CD4-positive, alpha-beta T cell treated with Interleukin-10 for 1 hour (primary cell): ENCODE data around the gene KCTD1.
A peak's percentile ranks its signal among the peaks of the same experiment; 100 is the strongest.

Experiments
- DNase-seq: peaks from one replicate; pipeline ENCODE4 v3.0.0-alpha.2; 2020

The KCTD1 gene

GRCh38 chr18:26547646-26548414 lies 523 bp downstream of the KCTD1 start:
- peak; percentile 52 for DNase-seq

DNA sequence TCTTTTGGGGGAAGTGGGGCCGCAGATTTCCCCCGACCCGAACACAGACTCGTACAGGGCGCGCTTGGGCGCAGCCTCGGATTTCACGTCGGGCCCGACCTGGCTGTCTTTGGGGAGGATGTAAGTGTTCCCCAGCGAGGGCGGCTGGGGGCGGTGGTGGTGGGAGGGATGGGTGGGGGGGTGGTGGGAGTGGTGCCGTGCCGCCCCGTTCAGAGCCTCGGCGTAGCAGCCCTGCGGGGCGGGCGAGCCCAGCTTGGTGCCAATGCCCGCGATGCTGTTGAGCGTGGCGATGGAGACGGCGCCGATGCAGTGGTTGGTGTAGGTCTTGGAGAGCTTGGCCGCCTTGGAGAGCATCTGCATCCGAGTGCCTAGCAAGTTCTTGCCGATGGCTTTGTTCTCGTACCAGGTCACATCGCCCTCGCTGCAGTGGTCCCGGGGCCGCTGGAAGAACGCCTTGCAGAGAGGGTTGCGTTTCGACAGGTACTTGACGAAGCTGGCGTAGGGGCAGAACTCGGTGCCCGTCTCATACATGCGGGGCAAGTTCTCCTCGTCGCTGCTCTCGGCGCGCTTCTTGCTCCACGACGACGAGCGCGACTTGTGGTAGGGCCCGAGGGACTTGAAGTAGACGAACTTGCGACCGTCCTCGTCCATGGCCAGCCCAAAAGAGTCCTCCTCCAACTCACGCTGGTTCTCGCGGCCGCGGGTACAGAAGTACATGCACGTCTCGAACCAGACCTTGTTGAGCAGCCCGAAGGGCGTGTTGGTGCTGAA lies 1.3 kb downstream of the KCTD1 start:
- DNase-seq: no peak

DNA sequence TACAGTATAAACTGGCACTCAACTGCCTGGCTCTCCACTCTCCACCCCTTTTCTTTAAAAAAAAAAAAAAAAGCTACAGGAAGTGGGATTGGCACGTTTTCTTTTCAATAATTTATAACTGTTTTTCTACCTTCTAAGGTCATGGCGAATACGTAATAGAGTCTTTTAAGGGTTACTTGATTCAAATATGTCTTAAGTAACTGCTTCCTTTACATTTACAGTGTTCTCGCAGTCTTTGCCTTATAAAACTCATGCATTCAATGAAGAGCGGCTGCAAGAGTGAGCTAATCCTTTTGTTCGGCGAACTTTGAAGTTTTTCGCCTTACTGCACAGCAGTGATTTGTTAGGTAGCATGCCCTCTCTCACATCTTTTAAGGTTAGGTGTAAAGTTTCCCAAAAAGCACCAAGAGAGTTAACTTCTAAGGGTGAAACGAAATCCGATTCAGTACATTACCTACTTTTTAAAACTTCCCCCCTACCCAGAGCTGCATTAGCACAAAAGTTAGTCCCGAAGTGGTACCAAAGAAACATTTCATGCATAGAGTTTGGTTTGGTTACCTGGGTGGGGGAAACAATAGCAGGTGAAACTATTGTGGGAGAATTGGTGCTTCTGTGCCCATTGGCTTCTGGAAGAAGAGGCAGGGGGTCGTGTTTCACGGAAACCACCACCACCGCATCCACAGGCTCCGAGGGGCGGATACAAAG lies 2.0 kb downstream of the KCTD1 start:
- DNase-seq: no peak

- no peak for DNase-seq
These were observed 2.8 kb downstream of the KCTD1 start for GRCh38 chr18:26545335-26546123.

DNA sequence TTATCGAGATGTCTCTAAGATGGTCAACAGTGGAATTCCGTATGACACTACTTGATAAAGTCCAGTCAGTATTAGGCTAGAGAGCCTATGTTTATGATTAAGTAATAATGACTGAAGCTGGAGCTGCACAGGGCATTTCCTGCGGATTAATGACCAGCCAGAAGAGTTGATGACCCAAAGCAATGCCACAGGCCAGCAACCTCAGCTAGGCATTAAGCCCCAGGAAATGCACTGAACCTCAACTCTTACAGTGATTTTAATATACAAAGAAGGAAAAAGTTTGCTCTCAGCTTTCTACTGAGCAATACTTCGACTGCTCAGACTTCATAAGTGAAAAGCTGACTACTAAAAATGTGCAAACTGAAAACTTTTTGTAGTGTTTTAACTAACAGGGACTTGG lies 3.9 kb downstream of the KCTD1 start:
- no peak for DNase-seq

GRCh38 chr18:26543373-26543772 lies 5.0 kb downstream of the KCTD1 start:
- DNase-seq: no peak

DNA sequence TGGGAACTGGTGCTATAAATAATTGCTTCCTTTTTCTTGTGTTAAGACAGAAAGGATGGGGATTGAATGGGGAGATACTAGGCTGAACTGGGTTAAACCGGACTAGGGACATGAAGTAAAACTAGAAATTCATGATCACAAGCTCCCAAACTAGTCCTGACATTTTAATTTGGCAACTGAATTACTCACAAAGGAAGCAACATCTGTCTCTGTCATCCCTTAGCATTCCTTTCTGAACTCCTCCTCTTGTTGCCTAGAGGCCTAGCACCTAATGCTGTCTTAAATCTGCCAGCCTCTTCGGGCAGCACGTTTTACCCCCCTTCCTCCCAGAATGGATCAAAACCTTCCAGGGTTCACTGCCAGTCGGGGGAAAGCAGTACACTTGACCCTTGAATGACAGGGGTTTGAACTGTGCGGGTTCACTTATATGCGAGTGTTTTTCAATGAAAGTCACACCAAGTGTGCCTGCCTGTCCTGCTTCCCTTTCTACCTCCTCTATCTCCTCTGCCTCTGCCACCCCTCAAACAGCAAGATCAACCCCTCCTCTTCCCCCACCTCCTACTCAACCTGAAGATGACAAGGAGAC lies 8.2 kb downstream of the KCTD1 start:
- no peak for DNase-seq

DNA sequence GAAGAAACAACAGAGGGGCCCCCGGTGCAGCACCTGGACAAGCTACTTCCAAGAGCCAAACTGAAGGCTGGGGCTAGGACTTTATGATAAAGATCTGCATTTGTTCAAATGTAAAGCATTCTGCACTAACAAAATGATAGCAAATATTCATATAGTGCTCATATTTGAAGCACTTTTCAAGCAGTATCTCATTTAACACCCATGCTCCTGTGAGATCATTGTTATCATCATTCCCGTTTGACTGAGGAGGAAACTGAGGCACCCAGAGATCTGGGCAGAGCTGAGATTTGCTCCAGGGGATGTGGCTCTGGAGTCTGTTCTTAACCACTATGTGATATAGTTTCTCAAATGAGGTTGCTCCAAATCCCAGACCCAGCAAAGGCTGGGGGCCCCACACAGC lies 9.8 kb downstream of the KCTD1 start:
- no peak for DNase-seq

DNA sequence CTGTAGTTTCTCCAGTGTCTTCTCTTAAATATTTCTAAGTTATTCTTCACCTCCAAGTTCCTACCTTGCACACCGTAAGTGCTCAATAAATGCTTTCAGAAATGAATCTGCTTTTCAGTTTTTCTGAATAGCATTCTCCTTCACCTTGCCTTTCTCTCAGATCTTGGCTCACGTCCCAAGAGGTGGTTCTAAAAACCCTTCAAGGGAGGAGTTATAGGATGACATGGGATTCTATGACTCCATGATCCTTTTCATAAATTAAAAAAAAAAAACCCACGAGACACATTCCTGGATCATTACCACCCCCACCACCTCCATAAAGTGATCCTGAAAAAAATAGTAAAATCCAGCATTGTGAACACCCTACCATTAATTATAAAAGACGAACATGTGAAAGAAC lies 11.7 kb downstream of the KCTD1 start:
- DNase-seq: no peak

DNA sequence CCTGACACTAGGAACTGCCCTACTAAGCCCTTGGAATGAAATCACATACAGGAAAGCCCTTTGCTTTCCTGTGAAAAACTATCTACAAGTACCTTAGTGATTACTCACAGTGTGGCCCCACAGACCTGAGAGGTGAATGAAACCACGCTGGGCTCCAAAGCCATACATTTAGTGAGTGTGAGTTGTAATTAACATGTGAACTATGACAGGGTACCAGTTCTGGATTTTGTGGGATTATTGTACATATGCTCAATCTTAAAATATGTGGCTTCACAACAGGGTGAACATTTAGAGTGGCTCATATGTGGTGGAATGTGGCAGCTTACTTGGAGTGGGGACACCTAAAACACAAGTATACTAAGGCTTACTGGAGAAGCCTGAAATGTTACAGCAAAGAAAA lies 12.3 kb downstream of the KCTD1 start:
- no peak for DNase-seq

- DNase-seq: no peak
These were observed 12.7 kb downstream of the KCTD1 start for GRCh38 chr18:26535630-26536029.

DNA sequence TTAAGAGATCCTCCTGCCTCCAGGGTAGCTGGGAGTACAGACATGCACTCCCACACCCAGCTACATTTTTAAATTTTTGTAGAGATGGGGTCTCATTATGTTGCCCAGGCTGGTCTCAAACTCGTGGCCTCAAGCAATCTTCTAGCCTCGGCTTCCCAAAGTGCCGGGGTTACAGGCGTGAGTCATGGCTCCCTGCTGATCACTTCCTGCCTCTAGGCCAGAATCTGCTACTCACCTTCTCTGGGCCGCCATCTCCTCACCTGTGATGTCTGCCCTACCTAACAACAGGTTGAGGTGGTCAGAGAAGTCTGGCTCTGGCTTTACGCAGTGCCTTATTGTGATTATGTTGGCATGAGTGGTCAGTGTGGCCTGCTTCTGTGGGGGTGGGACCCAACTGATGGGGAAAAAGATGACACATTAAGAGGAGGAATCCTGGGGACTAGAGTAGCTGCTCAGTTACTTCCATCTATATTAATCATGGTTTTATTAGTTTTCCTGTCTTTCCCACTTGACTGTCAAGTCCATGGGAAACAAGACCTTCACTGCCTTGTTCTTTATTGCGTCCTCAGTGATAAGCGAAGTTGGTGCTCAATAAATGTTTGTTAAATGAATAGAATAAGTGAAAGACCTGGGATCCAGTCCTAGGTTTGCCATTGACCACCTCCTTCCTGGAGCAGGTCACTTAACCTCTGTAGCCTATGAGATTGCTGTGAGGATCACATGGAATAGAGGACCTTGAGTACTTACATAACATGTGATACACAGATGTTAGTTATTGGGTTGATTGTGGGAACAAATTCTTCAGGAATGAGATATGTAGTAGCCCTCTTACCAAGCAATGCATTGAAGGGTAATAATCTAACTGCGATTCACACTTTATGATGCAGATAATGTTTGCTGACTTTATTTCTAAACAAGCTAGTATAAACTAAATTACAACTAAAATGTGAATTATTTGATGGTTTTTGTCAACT lies 15.7 kb downstream of the KCTD1 start:
- DNase-seq: no peak

- DNase-seq: no peak
These were observed 16.6 kb downstream of the KCTD1 start for GRCh38 chr18:26531605-26532298.

- no peak for DNase-seq
These were observed 21.5 kb downstream of the KCTD1 start for GRCh38 chr18:26526966-26527234.

DNA sequence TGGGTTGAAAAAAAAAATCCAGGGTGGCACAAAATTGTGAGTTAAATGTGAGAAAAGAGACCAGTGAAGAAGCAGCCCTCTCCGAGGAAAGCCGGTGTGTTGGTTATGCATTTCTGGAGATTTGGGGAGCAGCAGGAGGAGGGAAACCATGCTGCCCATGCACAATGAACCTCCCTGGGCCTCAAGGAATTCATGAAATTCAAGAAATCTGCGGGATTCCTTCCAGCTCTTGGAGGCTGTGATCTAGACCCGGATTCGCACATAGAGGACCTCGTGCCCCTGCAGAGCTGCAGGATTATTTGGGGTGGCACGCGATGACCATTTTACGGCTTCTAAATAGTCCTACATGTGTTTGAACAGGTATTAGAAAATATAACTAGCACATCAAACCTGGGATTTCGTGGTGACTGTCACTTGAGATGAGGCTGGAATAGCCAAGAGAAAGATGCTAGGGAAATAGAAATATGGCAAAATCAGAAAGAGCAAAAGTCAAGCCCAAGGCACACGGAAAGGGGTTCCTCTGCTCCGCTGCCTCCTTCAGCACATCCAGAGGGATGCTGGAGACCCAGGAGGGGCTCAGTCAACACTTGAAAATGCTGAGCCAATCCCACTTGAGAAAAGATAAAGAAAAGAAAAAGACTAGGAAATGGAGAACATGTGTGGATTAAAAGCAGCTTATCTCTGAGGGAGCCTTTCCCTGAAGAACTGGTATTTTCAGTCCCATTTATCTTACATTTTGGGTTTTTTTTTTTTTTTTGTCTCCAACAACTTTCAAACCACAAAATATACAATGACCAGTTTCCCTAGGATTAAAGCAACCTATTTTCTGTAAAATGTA lies 22.0 kb downstream of the KCTD1 start:
- no peak for DNase-seq

DNA sequence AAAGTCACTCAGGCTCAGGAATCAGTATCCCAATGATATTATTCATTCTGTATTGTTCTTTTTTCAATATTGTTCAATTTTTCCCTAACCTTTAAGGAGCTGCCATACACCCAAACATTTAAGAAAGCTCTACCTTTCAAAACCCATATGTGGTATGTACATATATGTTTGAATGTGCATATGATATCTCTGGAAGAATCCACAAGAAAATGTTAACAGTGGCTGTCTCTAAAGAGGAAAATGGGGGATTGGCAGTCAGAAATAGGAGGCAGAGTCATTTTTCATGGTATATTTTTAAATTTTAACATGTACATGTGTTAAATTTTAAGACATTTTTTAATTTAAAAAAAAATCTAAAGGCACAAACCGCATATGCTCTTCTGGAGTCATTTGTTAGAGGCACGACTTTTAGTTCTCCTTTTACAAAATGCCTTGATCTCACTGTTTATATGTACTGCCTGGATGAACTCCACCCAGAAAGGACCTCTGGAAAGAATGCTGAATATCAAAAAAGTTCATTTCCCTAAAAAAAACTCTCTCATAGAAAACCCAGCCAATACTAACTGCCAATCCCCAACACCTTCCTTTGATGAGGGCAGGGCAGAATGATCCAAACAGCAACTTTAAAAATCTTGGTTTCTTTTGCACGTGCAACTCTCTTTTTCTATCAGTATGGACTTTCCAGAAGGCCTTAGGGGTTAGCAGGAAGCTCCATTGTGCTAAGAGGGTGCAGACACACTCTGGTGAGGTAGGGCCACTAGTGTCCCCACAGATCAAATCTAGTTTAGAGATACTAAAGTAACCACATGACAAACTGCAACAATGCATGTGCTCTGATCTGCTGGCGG lies 23.6 kb downstream of the KCTD1 start:
- DNase-seq: no peak

- no peak for DNase-seq
These were observed 24.4 kb downstream of the KCTD1 start for GRCh38 chr18:26524002-26524401.

- no peak for DNase-seq
These were observed 26.7 kb downstream of the KCTD1 start for GRCh38 chr18:26521617-26522016.

DNA sequence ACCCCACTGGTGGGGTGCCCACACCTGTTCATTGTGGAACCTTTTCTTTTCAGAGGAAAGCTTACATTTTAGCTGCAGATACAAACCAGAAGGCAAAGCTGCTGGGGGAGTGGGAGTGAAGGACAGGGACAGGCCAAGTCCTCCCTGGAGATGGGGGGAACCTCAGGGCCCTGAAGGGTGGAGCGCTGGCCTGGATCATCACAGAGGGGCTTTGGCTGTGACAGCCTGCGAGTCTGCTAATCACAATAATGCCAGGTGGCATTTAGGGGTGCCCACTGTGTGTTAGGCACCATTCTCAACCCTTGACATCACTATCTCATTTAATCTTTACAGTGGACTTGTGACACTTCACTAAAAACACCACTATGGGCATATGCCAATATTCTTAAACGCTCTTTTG lies 27.4 kb downstream of the KCTD1 start:
- DNase-seq: no peak
